H1 (cell line): ENCODE measurements around the gene GALNT1. TPM values are rescaled to one million over a fixed set of nuclear protein-coding genes. Genes with fewer than 3 reads are reported as not detected.

Experiments
- CTCF ChIA-PET: fragments of 300-600 bp; sonication (Branson Sonifier 250); formaldehyde crosslinking; loops from one replicate; lab custom pipeline; 2021; ENCODE audit not compliant: partially characterized antibody; lab: Charles Lee
- POLR2A ChIA-PET: fragments of 300-600 bp; sonication (Branson Sonifier 250); formaldehyde crosslinking; loops from one replicate; lab custom pipeline; 2021; ENCODE audit warnings: inconsistent platforms; ENCODE audit not compliant: partially characterized antibody; lab: Charles Lee
- DNase-seq, 2 experiments: peaks; one replicate each; pipeline versions ENCODE4 v3.0.0 to v3.0.0-alpha.2; 2010 to 2022; ENCODE audit warnings: low spot score in 2 of 2, low read depth in 1 of 2, mixed read lengths in 1 of 2
- FAIRE-seq: peaks from 2 replicates; lab custom pipeline; 2011; peaks lifted over from hg19 to GRCh38; lab: Jason Lieb, UNC
- H2AFZ ChIP-seq: 2 replicates; pipeline ENCODE4 v1.8.1; 2012; ENCODE audit warnings: low read length, inconsistent platforms
- H2AK5ac ChIP-seq: 2 replicates; pipeline ENCODE4 v1.6.1; 2013; ENCODE audit warnings: low read depth, low read length
- H2BK120ac ChIP-seq: replicated peaks from 2 replicates; pipeline ENCODE3; 2013; ENCODE audit warnings: low read depth, low read length, inconsistent platforms
- H2BK12ac ChIP-seq: 2 replicates; pipeline ENCODE4 v1.6.1; 2013; ENCODE audit warnings: low read depth, low read length
- H2BK15ac ChIP-seq: 2 replicates; pipeline ENCODE4 v1.6.1; 2013; ENCODE audit warnings: low read length
- H2BK20ac ChIP-seq: 2 replicates; pipeline ENCODE4 v1.6.1; 2013; ENCODE audit warnings: low read length
- H2BK5ac ChIP-seq: 2 replicates; pipeline ENCODE4 v1.6.1; 2013; ENCODE audit warnings: low read depth, low read length
- H3K14ac ChIP-seq: 2 replicates; pipeline ENCODE4 v1.6.1; 2013; ENCODE audit warnings: inconsistent platforms; ENCODE audit not compliant: insufficient read length
- H3K18ac ChIP-seq: 2 replicates; pipeline ENCODE4 v1.6.1; 2013; ENCODE audit warnings: low read length; ENCODE audit errors: extremely low read depth
- H3K23ac ChIP-seq: 2 replicates; pipeline ENCODE4 v1.6.1; 2013; ENCODE audit warnings: inconsistent platforms; ENCODE audit not compliant: insufficient read length
- H3K23me2 ChIP-seq: 2 replicates; pipeline ENCODE4 v1.6.1; 2013; ENCODE audit warnings: low read depth, low read length
- H3K27ac ChIP-seq: 2 replicates; pipeline ENCODE4 v1.6.1; 2011; ENCODE audit warnings: low read depth, low read length, inconsistent platforms
- H3K27me3 ChIP-seq, 4 experiments: replicated peaks in 1 of 4; 1 replicate in 1 of 4; 2 replicates in 3 of 4; pipeline versions ENCODE4 v1.6.1 to v1.8.1; 2011 to 2013; ENCODE audit warnings: low read length in 3 of 4, mild to moderate bottlenecking in 3 of 4, inconsistent platforms in 2 of 4, mixed read lengths in 2 of 4, moderate library complexity in 1 of 4; ENCODE audit not compliant: control insufficient read depth in 3 of 4, insufficient read depth in 3 of 4; ENCODE audit errors: extremely low read depth in 1 of 4
- H3K36me3 ChIP-seq, 4 experiments: 2 replicates each; pipeline versions ENCODE4 v1.6.1 to v1.8.1; 2011 to 2013; ENCODE audit warnings: mild to moderate bottlenecking in 4 of 4, low read length in 3 of 4, moderate library complexity in 2 of 4, control low read depth in 1 of 4, inconsistent platforms in 1 of 4; ENCODE audit not compliant: insufficient read depth in 4 of 4, control insufficient read depth in 2 of 4
- H3K4ac ChIP-seq: replicated peaks from 2 replicates; pipeline ENCODE3; 2013; ENCODE audit warnings: low read length, low read depth, mixed read lengths, inconsistent platforms; ENCODE audit not compliant: insufficient read length
- H3K4me1 ChIP-seq, 4 experiments: replicated peaks in 1 of 4; 1 replicate in 1 of 4; 2 replicates in 3 of 4; pipeline versions ENCODE4 v1.6.1 to v1.8.1; 2011 to 2013; ENCODE audit warnings: low read length in 3 of 4, inconsistent platforms in 2 of 4, mixed read lengths in 1 of 4; ENCODE audit not compliant: insufficient read depth in 4 of 4, control insufficient read depth in 3 of 4
- H3K4me2 ChIP-seq, 2 experiments: 2 replicates each; pipeline versions ENCODE4 v1.6.1 to v1.8.1; 2011 to 2013; ENCODE audit warnings: low read depth in 2 of 2, low read length in 2 of 2, control low read depth in 1 of 2, inconsistent platforms in 1 of 2, mild to moderate bottlenecking in 1 of 2; ENCODE audit not compliant: insufficient read depth in 1 of 2
- H3K4me3 ChIP-seq, 4 experiments: fragments of 200-600, 300-600 bp in 1 of 4; sonication (generic), shearing (Covaris generic), sonication (Bioruptor Twin) in 1 of 4; 2 replicates each; pipeline versions ENCODE4 v1.5.1 to v1.8.1; 2011 to 2016; ENCODE audit warnings: low read length in 4 of 4, low read depth in 3 of 4, control low read depth in 2 of 4, inconsistent platforms in 2 of 4, mild to moderate bottlenecking in 2 of 4, mixed read lengths in 1 of 4, moderate library complexity in 1 of 4; ENCODE audit not compliant: insufficient read depth in 2 of 4; ENCODE audit errors: extremely low read depth in 1 of 4
- H3K56ac ChIP-seq: replicated peaks from 2 replicates; pipeline ENCODE3; 2013; ENCODE audit warnings: low read depth, mild to moderate bottlenecking, mixed read lengths, low read length, inconsistent platforms; ENCODE audit not compliant: insufficient read length
- H3K79me1 ChIP-seq: 2 replicates; pipeline ENCODE4 v1.6.1; 2013; ENCODE audit warnings: low read depth, low read length, control low read depth
- H3K79me2 ChIP-seq, 2 experiments: 2 replicates each; pipeline versions ENCODE4 v1.6.1 to v1.8.1; 2012 to 2013; ENCODE audit warnings: low read length in 2 of 2, mild to moderate bottlenecking in 2 of 2, inconsistent platforms in 1 of 2; ENCODE audit not compliant: insufficient read depth in 2 of 2, control insufficient read depth in 1 of 2
- H3K9ac ChIP-seq, 4 experiments: replicated peaks in 1 of 4; 1 replicate in 1 of 4; 2 replicates in 3 of 4; pipeline versions ENCODE4 v1.6.1 to v1.8.1; 2011 to 2013; ENCODE audit warnings: low read depth in 3 of 4, low read length in 3 of 4, control low read depth in 2 of 4, mild to moderate bottlenecking in 2 of 4, moderate library complexity in 2 of 4, inconsistent platforms in 1 of 4; ENCODE audit errors: extremely low read depth in 1 of 4
- H3K9me3 ChIP-seq, 2 experiments: 2 replicates each; pipeline versions ENCODE4 v1.6.1 to v1.8.1; 2012 to 2013; ENCODE audit warnings: mild to moderate bottlenecking in 2 of 2, moderate library complexity in 2 of 2, control low read depth in 1 of 2, inconsistent platforms in 1 of 2, low read depth in 1 of 2, low read length in 1 of 2, mixed read lengths in 1 of 2; ENCODE audit not compliant: insufficient read depth in 2 of 2
- H4K20me1 ChIP-seq, 2 experiments: replicated peaks in 1 of 2; 2 replicates each; pipeline versions ENCODE3 to v1.8.1; 2011 to 2013; ENCODE audit warnings: inconsistent platforms in 2 of 2, low read length in 2 of 2, mild to moderate bottlenecking in 1 of 2; ENCODE audit not compliant: insufficient read depth in 2 of 2, control insufficient read depth in 1 of 2
- H4K5ac ChIP-seq: 2 replicates; pipeline ENCODE4 v1.6.1; 2013; ENCODE audit warnings: low read length, low read depth, mixed read lengths, inconsistent platforms; ENCODE audit not compliant: insufficient read length
- H4K8ac ChIP-seq: 2 replicates; pipeline ENCODE4 v1.8.0; 2013; ENCODE audit warnings: mild to moderate bottlenecking, moderate library complexity, low read length, inconsistent platforms; ENCODE audit not compliant: insufficient read depth; ENCODE audit errors: extremely low read depth
- H4K91ac ChIP-seq: replicated peaks from 2 replicates; pipeline ENCODE3; 2013; ENCODE audit warnings: low read length, mixed read lengths, inconsistent platforms; ENCODE audit not compliant: insufficient read length
- MAFK ChIP-seq: IDR thresholded peaks from 2 replicates; pipeline ENCODE4 v1.6.1; 2012; ENCODE audit warnings: low read depth, mild to moderate bottlenecking, improper control_type of control experiment, low read length
- USF2 ChIP-seq: IDR thresholded peaks from 2 replicates; pipeline ENCODE4 v1.6.1; 2011; ENCODE audit warnings: low read length, improper control_type of control experiment
- ZNF274 ChIP-seq: IDR thresholded peaks from 2 replicates; pipeline ENCODE4 v1.7.0; 2012; ENCODE audit warnings: low read length, borderline replicate concordance; ENCODE audit errors: extremely low read depth
- WGBS, 2 experiments: shearing (Covaris generic) in 1 of 2; methylation state at CpG; one replicate each; pipeline versions ENCODE4 v1.1.6 to v1.1.7; 2013 to 2015; ENCODE audit warnings: low lambda C conversion rate in 2 of 2, mixed read lengths in 2 of 2, inconsistent platforms in 1 of 2, low coverage in 1 of 2, missing lambda C conversion rate in 1 of 2; ENCODE audit not compliant: insufficient replicate concordance in 2 of 2, insufficient coverage in 1 of 2, insufficient read length in 1 of 2; ENCODE audit errors: extremely low coverage in 1 of 2, missing lambda C conversion rate in 1 of 2; 5-methylcytosine and 5-hydroxymethylcytosine counted together
- polyA plus RNA-seq, 7 experiments: library from polyadenylated mRNA; depleted of rRNA in 3 of 7; stranded (reverse) in 5 of 7; unstranded in 2 of 7; fragments of >200 nt in 5 of 7; fragments of 200-250 nt in 2 of 7; gene quantifications; 1 replicate in 5 of 7; 2 replicates in 1 of 7; 4 replicates in 1 of 7; pipeline versions ENCODE4 v1.2.1 to v1.2.3, GENCODE V29; 2011 to 2013; ENCODE audit warnings: missing spikeins in 2 of 7, mixed read lengths in 2 of 7
- total RNA-seq: library from RNA; stranded (reverse); fragmentation: NEBNext Ultra II Directional; extraction: Animal tissue kit (Norgen Biotek cat#: 25700); gene quantifications from 2 replicates; pipeline ENCODE4 v1.2.1, GENCODE V29; 2021

Gene GALNT1
- total and polyA plus RNA-seq, 2 of the 8 experiments (the other 6 are each of a cell fraction or from before 2014, with no cell fraction given): 22.4 to 101 TPM

DNA sequence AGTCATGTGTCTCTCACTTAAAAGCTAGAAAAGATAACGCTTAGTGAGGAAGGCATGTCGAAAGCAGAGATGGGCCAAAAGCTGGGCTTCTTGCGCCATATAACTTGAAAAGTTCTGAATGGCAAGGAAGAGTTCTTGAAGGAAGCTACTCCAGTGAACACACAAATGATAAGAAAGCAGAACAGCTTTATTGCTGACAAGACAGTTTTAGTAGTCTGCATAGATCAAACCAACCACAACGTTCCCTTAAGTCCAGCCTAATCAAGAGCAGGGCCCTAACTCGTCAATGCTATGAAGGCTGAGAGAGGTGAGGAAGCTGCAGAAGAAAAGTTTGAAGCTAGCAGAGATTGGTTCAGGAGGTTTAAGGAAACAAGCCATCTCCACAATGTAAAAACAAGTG is 55.7 kb downstream of the GALNT1 start:
- Histone ChIP-seq H3K4me2 (no peak overlapping the region), H3K9me3 (peaks cover 3 to 4% of the 10 kb centered on the region in 2 experiments; a peak in 3 of 4 replicates), H3K23ac (no peak overlapping the region), H3K56ac (no peak overlapping the region), H2AFZ (no peak overlapping the region), H3K4me1 (no peaks in the 10 kb centered on the region), H4K5ac (no peak overlapping the region), H2AK5ac (no peak overlapping the region), H3K14ac (no peak overlapping the region), H3K4ac (no peak overlapping the region), H3K27ac (no peak overlapping the region), H3K79me1 (no peaks in the 10 kb centered on the region), H3K79me2 (no peaks in the 10 kb centered on the region; a peak in 1 of 4 replicates), H2BK12ac (no peak overlapping the region), H4K8ac (no peak overlapping the region), H3K9ac (no peak overlapping the region), H4K20me1 (no peaks in the 10 kb centered on the region), H3K36me3 (peaks cover 0 to 13% (median 0%) of the 10 kb centered on the region in 4 experiments; a peak in 1 of 8 replicates), H4K91ac (no peak overlapping the region), H3K18ac (no peak overlapping the region), H3K27me3 (no peaks in the 10 kb centered on the region), H3K23me2 (no peaks in the 10 kb centered on the region), H3K4me3 (no peak overlapping the region), H2BK5ac (no peak overlapping the region), H2BK15ac (no peak overlapping the region), H2BK120ac (no peak overlapping the region), H2BK20ac (no peak overlapping the region)
- 92% methylated on average over 5 of the region's 5 CpGs; no CpG with 5 or more reads in 1 of the 2 experiments for WGBS, 2 experiments
- DNase-seq: no peak
- FAIRE-seq: no peak
- TF ChIP-seq MAFK (peak; percentile 88), USF2 (no peak), ZNF274 (no peak)
- ChIA-PET POLR2A (interaction anchor here (1.6 kb wide), 1 partner anchor 9 kb away, joined by 5 read pairs; no protein-coding TSS in a partner anchor), CTCF (interaction anchor here (0.7 to 0.9 kb wide), 3 partner anchors 9 to 251 kb away, joined by 3 to 4 read pairs (median 4); no protein-coding TSS in a partner anchor)
